ENCODE data around the gene CTSC.

- no peak for TF ChIP-seq CTCF (IDR thresholded peaks at IDR 0.05; ENCODE audit: low read depth, low read length)
- TF ChIP-seq EZH2phosphoT487 (IDR thresholded peaks at IDR 0.05; ENCODE audit: low read depth), result no peak
Measured at GRCh38 chr11:88282747-88283515, 54.6 kb downstream of the CTSC start.

Measured in OCI-LY3 (cell line).